HepG2 (cell line): Measurements from ENCODE around the gene TBX21. TPM values are rescaled to one million over a fixed set of nuclear protein-coding genes. Genes with fewer than 3 reads are reported as not detected.

ENCODE experiments used
- ATAC-seq: fragments of 200-7000 bp; cut with Tn5 transposase; 3 replicates; pipeline ENCODE4 v1.9.1; 2020; ENCODE audit warnings: mild to moderate bottlenecking, moderate library complexity
- BruUV-seq: library from RNA; stranded (reverse); fragments of 400-500 nt; replicated peaks from 2 replicates; lab custom pipeline; 2021; lab: Mats Ljungman, UMichigan
- CTCF ChIA-PET: fragments of 300-600 bp; formaldehyde crosslinking; extraction: SDS; loops from one replicate; lab custom pipeline; 2021; ENCODE audit warnings: low total read pairs, inconsistent platforms, low intra/inter-chr PET ratio; lab: Yijun Ruan, JAX
- POLR2A ChIA-PET: fragments of 350-600 bp; sonication (Branson Sonifier 250); formaldehyde crosslinking; loops from one replicate; lab custom pipeline; 2020; ENCODE audit warnings: antibody characterized with exemption, inconsistent platforms; lab: Yijun Ruan, JAX
- DNase-seq: peaks from one replicate; pipeline ENCODE4 v3.0.0-alpha.2; 2015; ENCODE audit warnings: low spot score
- FAIRE-seq: peaks from 3 replicates; lab custom pipeline; 2011; peaks lifted over from hg19 to GRCh38; lab: Jason Lieb, UNC
- H2AFZ ChIP-seq: one replicate; pipeline ENCODE4 v1.6.1; 2011; ENCODE audit warnings: low read length, inconsistent platforms
- H3K27ac ChIP-seq: fragments of 300-600 bp; 3 replicates; pipeline ENCODE4 v1.8.0; 2011; ENCODE audit warnings: mixed run types, mild to moderate bottlenecking, mixed read lengths, low read length, inconsistent platforms; ENCODE audit not compliant: insufficient read depth; ENCODE audit errors: extremely low read length
- H3K27me3 ChIP-seq, 2 experiments: fragments of 200-600 bp in 1 of 2; 2 replicates in 1 of 2; 3 replicates in 1 of 2; pipeline versions ENCODE4 v1.6.0 to v1.8.0; 2011; ENCODE audit warnings: low read length in 2 of 2, mild to moderate bottlenecking in 2 of 2, moderate library complexity in 2 of 2, inconsistent platforms in 1 of 2; ENCODE audit not compliant: insufficient read depth in 2 of 2, control insufficient read depth in 1 of 2
- H3K36me3 ChIP-seq, 2 experiments: fragments of 200-600 bp in 1 of 2; replicated peaks in 1 of 2; 2 replicates in 1 of 2; 3 replicates in 1 of 2; pipeline versions ENCODE4 v1.5.1 to v1.8.0; 2011; ENCODE audit warnings: low read length in 2 of 2, inconsistent platforms in 1 of 2; ENCODE audit not compliant: insufficient read depth in 2 of 2, control insufficient read depth in 1 of 2
- H3K4me1 ChIP-seq: 2 replicates; pipeline ENCODE4 v1.5.1; 2012; ENCODE audit warnings: low read length, inconsistent platforms; ENCODE audit not compliant: insufficient read depth
- H3K4me2 ChIP-seq: 2 replicates; pipeline ENCODE4 v1.6.0; 2011; ENCODE audit warnings: low read depth, low read length, inconsistent platforms
- H3K4me3 ChIP-seq, 3 experiments: fragments of 200-600 bp in 1 of 3; sonication (generic), shearing (Covaris generic) in 1 of 3; replicated peaks in 1 of 3; 2 replicates each; pipeline ENCODE4 v1.5.1; 2011 to 2016; ENCODE audit warnings: low read length in 3 of 3, inconsistent platforms in 2 of 3, low read depth in 2 of 3, mild to moderate bottlenecking in 2 of 3, control low read depth in 1 of 3, mixed read lengths in 1 of 3; ENCODE audit not compliant: insufficient read depth in 1 of 3
- H3K79me2 ChIP-seq: one replicate; pipeline ENCODE4 v1.6.1; 2011; ENCODE audit warnings: low read length, inconsistent platforms; ENCODE audit not compliant: insufficient read depth
- H3K9ac ChIP-seq: 2 replicates; pipeline ENCODE4 v1.6.0; 2011; ENCODE audit warnings: mild to moderate bottlenecking, low read depth, low read length, inconsistent platforms; ENCODE audit not compliant: insufficient read depth
- H3K9me3 ChIP-seq: 2 replicates; pipeline ENCODE4 v1.5.1; 2012; ENCODE audit warnings: mild to moderate bottlenecking, low read length
- H4K20me1 ChIP-seq: 2 replicates; pipeline ENCODE4 v1.6.0; 2011; ENCODE audit warnings: inconsistent platforms, mild to moderate bottlenecking, low read length, moderate library complexity; ENCODE audit not compliant: insufficient read depth
- MAZ ChIP-seq, 2 experiments: sonication (generic) in 1 of 2; formaldehyde crosslinking in 1 of 2; IDR thresholded peaks; 2 replicates each; pipeline versions ENCODE4 v1.5.0 to v1.6.1; 2012 to 2020; ENCODE audit warnings: low read depth in 2 of 2, mild to moderate bottlenecking in 2 of 2, borderline replicate concordance in 1 of 2, improper control_type of control experiment in 1 of 2, low read length in 1 of 2, missing genetic modification reagents in 1 of 2, moderate library complexity in 1 of 2
- POGZ ChIP-seq: sonication (generic); formaldehyde crosslinking; IDR thresholded peaks from 2 replicates; pipeline ENCODE4 v1.4.0; 2020; ENCODE audit warnings: mild to moderate bottlenecking, missing genetic modification reagents
- SMAD3 ChIP-seq: sonication (generic); formaldehyde crosslinking; IDR thresholded peaks from 2 replicates; pipeline ENCODE4 v1.4.0; 2020; ENCODE audit warnings: missing genetic modification reagents
- STAG1 ChIP-seq: sonication (generic); formaldehyde crosslinking; IDR thresholded peaks from 2 replicates; pipeline ENCODE4 v1.4.0; 2020; ENCODE audit warnings: missing genetic modification reagents
- TBX2 ChIP-seq: sonication (generic); formaldehyde crosslinking; IDR thresholded peaks from 2 replicates; pipeline ENCODE4 v1.5.0; 2020; ENCODE audit warnings: missing genetic modification reagents, mild to moderate bottlenecking, borderline replicate concordance
- TEAD3 ChIP-seq: optimal IDR thresholded peaks from 2 replicates; pipeline ENCODE3; 2016; ENCODE audit warnings: borderline replicate concordance
- WIZ ChIP-seq: sonication (generic); formaldehyde crosslinking; IDR thresholded peaks from 2 replicates; pipeline ENCODE4 v1.5.1; 2020; ENCODE audit warnings: mild to moderate bottlenecking, missing genetic modification reagents
- ZFP36 ChIP-seq: fragments of 150-350 bp; IDR thresholded peaks from 2 replicates; pipeline ENCODE4 v1.6.1; 2018; ENCODE audit warnings: borderline replicate concordance, low read length, low read depth; ENCODE audit not compliant: partially characterized antibody
- ZNF224 ChIP-seq: sonication (generic); formaldehyde crosslinking; IDR thresholded peaks from 2 replicates; pipeline ENCODE4 v1.5.0; 2020; ENCODE audit warnings: mild to moderate bottlenecking, missing genetic modification reagents
- ZNF24 ChIP-seq: fragments of 450-650 bp; IDR thresholded peaks from 2 replicates; pipeline ENCODE4 v1.6.1; 2017; ENCODE audit warnings: antibody characterized with exemption, mild to moderate bottlenecking
- ZNF367 ChIP-seq: sonication (generic); formaldehyde crosslinking; IDR thresholded peaks from 2 replicates; pipeline ENCODE4 v1.4.0; 2020; ENCODE audit warnings: missing genetic modification reagents, borderline replicate concordance
- ZNF567 ChIP-seq: sonication (generic); formaldehyde crosslinking; IDR thresholded peaks from 2 replicates; pipeline ENCODE4 v1.8.1; 2023; ENCODE audit warnings: mild to moderate bottlenecking, missing genetic modification reagents, borderline replicate concordance
- ZNF674 ChIP-seq: sonication (generic); formaldehyde crosslinking; IDR thresholded peaks from 2 replicates; pipeline ENCODE4 v1.5.0; 2020; ENCODE audit warnings: low read depth, mild to moderate bottlenecking, missing genetic modification reagents
- ZNF747 ChIP-seq: sonication (generic); formaldehyde crosslinking; IDR thresholded peaks from 2 replicates; pipeline ENCODE4 v1.8.1; 2023; ENCODE audit warnings: missing genetic modification reagents, mild to moderate bottlenecking, borderline replicate concordance
- whole genome bisulfite sequencing: methylation state at CpG from one replicate; pipeline ENCODE4 v1.1.6; 2017; ENCODE audit warnings: low lambda C conversion rate; 5-methylcytosine and 5-hydroxymethylcytosine counted together
- in situ Hi-C: cut with HindIII; loops from 2 replicates; pipeline ENCODE4 v1.10.0; 2017; ENCODE audit warnings: low pct_unique_long_range_greater_than_20kb; ENCODE audit not compliant: extremely low pct_ligation_motif_present
- intact Hi-C: fragments of 100-400 bp; cut with micrococcal nuclease; formaldehyde crosslinking; loops from one replicate; pipeline ENCODE4 v1.10.0; 2022; ENCODE audit not compliant: unreplicated experiment
- polyA plus RNA-seq, 8 experiments: library from polyadenylated mRNA; depleted of rRNA in 3 of 8; stranded (reverse) in 7 of 8; unstranded in 1 of 8; fragments of >200 nt; fragmentation: Illumina TruSeq in 4 of 8; extraction: Trizol in 4 of 8; gene quantifications; 2 replicates each; pipeline versions ENCODE4 v1.2.1 to v1.2.3, GENCODE V29; 2011 to 2016; ENCODE audit warnings: low read depth in 4 of 8, missing spikeins in 1 of 8, mixed read lengths in 1 of 8; ENCODE audit not compliant: insufficient read depth in 1 of 8
- total RNA-seq, 5 experiments: library from RNA; depleted of rRNA; stranded (reverse); fragments of >200 nt; fragmentation: Illumina TruSeq; extraction: Trizol; gene quantifications; 2 replicates each; pipeline ENCODE4 v1.2.3, GENCODE V29; 2016; ENCODE audit warnings: low read depth in 1 of 5
- TF ChIP-seq, protein P1 (sequence below): sonication (generic); formaldehyde crosslinking; IDR thresholded peaks from 2 replicates; pipeline ENCODE4 v1.8.1; 2022; ENCODE audit warnings: low read depth, mild to moderate bottlenecking, missing genetic modification reagents
- TF ChIP-seq, protein P2 (sequence below): sonication (generic); formaldehyde crosslinking; IDR thresholded peaks from 2 replicates; pipeline ENCODE4 v1.5.0; 2020; ENCODE audit warnings: mild to moderate bottlenecking, missing genetic modification reagents, borderline replicate concordance
- TF ChIP-seq, protein P3 (sequence below): IDR thresholded peaks from 2 replicates; pipeline ENCODE4 v1.6.1; 2016; ENCODE audit warnings: low read depth, borderline replicate concordance

TBX21 gene
- total and polyA plus RNA-seq, 2 of the 13 experiments (the other 11 are each of a cell fraction or from before 2014, with no cell fraction given) = not detected

DNA sequence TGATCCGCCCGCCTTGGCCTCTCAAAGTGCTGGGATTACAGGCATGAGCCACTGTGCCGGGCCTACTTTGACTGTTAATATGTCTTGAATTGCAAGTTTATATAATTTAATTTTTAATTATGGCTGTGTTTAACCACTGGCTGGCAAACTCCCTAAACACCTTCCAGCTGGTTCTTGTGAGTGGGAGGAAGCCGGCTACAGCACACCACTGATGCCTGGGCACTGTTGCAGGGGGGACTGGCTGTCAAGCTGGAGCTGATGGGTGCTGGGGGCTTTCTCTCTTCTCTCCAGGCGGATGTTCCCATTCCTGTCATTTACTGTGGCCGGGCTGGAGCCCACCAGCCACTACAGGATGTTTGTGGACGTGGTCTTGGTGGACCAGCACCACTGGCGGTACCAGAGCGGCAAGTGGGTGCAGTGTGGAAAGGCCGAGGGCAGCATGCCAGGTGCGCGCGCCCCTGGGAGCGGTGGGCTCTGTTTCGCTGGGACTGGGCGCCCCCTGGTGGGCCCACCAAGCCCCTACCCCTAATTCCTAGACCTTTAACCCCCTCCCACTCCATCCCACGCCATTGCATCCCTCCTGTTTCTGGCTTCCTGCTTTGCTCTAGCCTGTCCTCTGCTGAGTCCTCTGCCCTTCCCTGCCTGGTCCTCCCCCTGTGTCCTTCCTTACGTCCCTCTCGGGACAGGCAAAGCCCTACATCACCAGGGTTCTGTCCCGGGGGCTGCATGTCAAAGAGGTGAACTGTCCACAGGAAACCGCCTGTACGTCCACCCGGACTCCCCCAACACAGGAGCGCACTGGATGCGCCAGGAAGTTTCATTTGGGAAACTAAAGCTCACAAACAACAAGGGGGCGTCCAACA lies 9.5 kb downstream of the TBX21 start:
- no peak overlapping the region for H2AFZ ChIP-seq
- H3K4me2 ChIP-seq = peak overlapping the region; percentile 54
- no peak overlapping the region for H3K27ac ChIP-seq
- WGBS = 30% methylated on average over 19 of the region's 26 CpGs
- BruUV-seq = no TSS peak
- H3K9me3 ChIP-seq = no peaks in the 10 kb centered on the region
- peaks cover 12% of the 10 kb centered on the region; the same call in 1 of the 2 replicates for H3K4me1 ChIP-seq
- in situ Hi-C loops (no loop called here), intact Hi-C loops (loop anchor here (1.0 to 2.0 kb wide), 2 partner anchors 44 to 78 kb away; no protein-coding TSS in a partner anchor)
- ChIA-PET CTCF (interaction anchor here (1.2 to 2.4 kb wide), 3 partner anchors 10 to 78 kb away, joined by 5 to 8 read pairs (median 5); partner anchors contain the start of gene TBX21), POLR2A (interaction anchor here (0.9 kb wide), 1 partner anchor 9 kb away, joined by 3 read pairs; the partner anchor contains the start of gene TBX21)
- H3K4me3 ChIP-seq = no peak overlapping the region; a peak in 1 of 6 replicates
- H3K27me3 ChIP-seq = peaks cover 2 to 74% of the 10 kb centered on the region in 2 experiments; a peak in 4 of 5 replicates
- no peaks in the 10 kb centered on the region; the same call in 1 of the 2 replicates for H4K20me1 ChIP-seq
- FAIRE-seq (no peak), DNase-seq (peak; percentile 35), ATAC-seq (peak; percentile 85)
- H3K9ac ChIP-seq = no peak overlapping the region
- H3K79me2 ChIP-seq = no peaks in the 10 kb centered on the region
- H3K36me3 ChIP-seq = no peaks in the 10 kb centered on the region
- peak; percentile 79 for TF ChIP-seq STAG1
- TF ChIP-seq, protein P1, sequence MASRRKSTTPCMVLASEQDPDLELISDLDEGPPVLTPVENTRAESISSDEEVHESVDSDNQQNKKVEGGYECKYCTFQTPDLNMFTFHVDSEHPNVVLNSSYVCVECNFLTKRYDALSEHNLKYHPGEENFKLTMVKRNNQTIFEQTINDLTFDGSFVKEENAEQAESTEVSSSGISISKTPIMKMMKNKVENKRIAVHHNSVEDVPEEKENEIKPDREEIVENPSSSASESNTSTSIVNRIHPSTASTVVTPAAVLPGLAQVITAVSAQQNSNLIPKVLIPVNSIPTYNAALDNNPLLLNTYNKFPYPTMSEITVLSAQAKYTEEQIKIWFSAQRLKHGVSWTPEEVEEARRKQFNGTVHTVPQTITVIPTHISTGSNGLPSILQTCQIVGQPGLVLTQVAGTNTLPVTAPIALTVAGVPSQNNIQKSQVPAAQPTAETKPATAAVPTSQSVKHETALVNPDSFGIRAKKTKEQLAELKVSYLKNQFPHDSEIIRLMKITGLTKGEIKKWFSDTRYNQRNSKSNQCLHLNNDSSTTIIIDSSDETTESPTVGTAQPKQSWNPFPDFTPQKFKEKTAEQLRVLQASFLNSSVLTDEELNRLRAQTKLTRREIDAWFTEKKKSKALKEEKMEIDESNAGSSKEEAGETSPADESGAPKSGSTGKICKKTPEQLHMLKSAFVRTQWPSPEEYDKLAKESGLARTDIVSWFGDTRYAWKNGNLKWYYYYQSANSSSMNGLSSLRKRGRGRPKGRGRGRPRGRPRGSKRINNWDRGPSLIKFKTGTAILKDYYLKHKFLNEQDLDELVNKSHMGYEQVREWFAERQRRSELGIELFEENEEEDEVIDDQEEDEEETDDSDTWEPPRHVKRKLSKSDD = no peak
- no peak for TF ChIP-seq MAZ (IDR thresholded peaks at IDR 0.05; ENCODE audit: borderline replicate concordance, low read depth, low read length)
- peak; percentile 41; the same call in 1 of the 2 replicates for TF ChIP-seq MAZ (CRISPR knock-in tag; IDR thresholded peaks at IDR 0.05; ENCODE audit: low read depth)
- 0 out of 2 replicates have a peak, but pooled peaks have one; percentile 39 for TF ChIP-seq ZNF567 (CRISPR knock-in tag)
- no peak for TF ChIP-seq ZNF367 (CRISPR knock-in tag)
- no peak for TF ChIP-seq TBX2 (CRISPR knock-in tag)
- no peak for TF ChIP-seq POGZ (CRISPR knock-in tag)
- TF ChIP-seq, protein P2, sequence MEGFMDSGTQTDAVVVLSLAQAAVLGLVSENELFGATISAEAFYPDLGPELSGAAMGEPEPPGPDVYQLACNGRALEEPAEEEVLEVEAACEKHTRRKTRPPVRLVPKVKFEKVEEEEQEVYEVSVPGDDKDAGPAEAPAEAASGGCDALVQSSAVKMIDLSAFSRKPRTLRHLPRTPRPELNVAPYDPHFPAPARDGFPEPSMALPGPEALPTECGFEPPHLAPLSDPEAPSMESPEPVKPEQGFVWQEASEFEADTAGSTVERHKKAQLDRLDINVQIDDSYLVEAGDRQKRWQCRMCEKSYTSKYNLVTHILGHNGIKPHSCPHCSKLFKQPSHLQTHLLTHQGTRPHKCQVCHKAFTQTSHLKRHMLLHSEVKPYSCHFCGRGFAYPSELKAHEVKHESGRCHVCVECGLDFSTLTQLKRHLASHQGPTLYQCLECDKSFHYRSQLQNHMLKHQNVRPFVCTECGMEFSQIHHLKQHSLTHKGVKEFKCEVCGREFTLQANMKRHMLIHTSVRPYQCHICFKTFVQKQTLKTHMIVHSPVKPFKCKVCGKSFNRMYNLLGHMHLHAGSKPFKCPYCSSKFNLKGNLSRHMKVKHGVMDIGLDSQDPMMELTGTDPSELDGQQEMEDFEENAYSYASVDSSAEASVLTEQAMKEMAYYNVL (CRISPR knock-in tag) = no peak
- no peak for TF ChIP-seq ZNF24
- TF ChIP-seq, protein P3, sequence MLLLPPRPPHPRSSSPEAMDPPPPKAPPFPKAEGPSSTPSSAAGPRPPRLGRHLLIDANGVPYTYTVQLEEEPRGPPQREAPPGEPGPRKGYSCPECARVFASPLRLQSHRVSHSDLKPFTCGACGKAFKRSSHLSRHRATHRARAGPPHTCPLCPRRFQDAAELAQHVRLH (CRISPR knock-in tag) = 0 out of 2 replicates have a peak, but pooled peaks have one; percentile 41
- no peak for TF ChIP-seq ZNF224 (CRISPR knock-in tag)
- no peak for TF ChIP-seq ZNF674 (CRISPR knock-in tag)
- peak; percentile 52 for TF ChIP-seq TEAD3 (CRISPR knock-in tag)
- no peak for TF ChIP-seq ZFP36
- no peak for TF ChIP-seq SMAD3
- TF ChIP-seq ZNF747 (CRISPR knock-in tag) = 0 out of 2 replicates have a peak, but pooled peaks have one; percentile 28
- TF ChIP-seq WIZ (CRISPR knock-in tag) = no peak
